NCI-H345 (cell line): ENCODE results near the gene TRAK2.
"Not testable (repeated sequence)": the region's sequence is repeated elsewhere in the genome, so short reads cannot be mapped to it uniquely, and the experiment has no call there.

ENCODE experiments used
- DNase-seq: peaks from one replicate; lab custom pipeline; 2025; lab: John Stamatoyannopoulos, UW

TRAK2 gene

DNA sequence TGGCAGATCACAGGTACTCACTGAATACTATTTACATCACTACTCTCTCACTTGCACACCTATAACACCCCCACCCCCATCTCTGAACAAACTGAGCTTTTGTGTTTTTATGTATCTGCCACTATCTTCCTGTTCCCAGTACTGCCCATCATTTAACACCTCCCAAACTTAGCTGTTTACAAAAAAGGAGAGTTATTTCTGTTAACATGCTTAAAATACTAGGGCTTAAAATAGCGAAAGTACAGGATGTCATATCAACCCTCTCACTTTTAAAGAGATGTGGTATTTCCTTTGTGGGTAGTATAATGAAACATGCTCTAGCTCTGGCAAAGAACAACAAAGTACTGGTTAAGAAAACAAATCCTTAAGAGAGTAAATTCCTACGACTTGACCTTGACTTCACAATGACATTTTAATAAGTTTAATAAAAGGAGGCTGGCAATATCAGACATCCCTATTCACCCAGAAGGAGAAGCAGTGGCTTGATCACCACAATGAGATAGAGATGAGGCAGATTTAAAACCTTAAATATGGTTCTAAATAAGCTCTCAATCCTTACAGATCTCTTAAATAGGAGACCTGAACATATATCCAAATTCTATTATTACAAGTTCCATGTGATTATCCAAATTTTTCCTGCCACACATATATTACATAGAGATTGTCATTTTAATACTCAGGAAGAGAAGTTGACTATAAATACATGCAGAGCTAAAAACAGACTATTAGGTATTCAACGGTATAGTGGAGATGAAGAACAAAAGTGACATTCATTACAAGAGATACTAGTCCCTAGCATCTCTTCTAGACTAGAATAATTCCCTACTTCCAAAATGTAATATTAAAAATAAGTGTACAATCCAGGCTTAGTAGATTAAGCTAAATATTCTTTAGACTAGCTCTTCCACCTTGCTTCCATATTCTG is 36.9 kb downstream of the TRAK2 start:
- DNase-seq = no peak

DNA sequence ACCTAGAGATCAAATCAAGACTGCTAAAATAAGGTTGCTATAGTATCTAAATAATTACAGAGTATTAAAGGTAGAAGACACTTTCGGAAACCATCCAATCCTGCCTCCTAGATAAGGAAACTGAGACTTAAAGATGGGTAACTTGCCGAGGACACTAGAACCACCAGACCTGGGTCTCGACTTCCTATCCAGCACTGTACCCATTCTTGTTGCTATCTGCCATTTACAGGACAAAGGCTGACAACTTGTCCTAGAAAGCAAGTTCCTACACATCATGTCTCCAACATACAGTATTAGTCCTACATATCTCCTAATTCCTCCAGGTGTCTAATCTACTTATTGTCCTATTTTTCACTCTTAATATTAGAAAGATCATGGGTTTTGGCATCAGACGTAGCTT is 37.7 kb downstream of the TRAK2 start:
- DNase-seq = no peak

DNA sequence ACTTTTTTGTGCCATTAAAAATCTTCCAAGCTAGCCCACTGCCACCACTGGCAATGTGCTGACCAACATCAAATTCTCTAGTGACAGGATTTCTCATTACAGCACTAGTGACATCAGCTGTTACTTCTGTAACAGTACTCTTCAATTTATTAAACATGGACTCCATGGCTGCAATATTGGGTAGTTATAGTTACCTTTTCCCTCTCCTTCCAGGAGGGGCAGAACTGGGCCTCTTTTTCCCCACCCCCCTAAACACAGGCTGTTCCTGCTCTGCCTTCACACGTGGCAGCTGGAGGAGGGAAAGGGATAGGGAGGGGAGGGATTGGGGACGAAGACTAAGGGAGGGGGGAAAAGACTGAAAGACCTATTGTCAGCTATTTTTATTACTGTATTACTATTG is 38.1 kb downstream of the TRAK2 start:
- DNase-seq = no peak

DNA sequence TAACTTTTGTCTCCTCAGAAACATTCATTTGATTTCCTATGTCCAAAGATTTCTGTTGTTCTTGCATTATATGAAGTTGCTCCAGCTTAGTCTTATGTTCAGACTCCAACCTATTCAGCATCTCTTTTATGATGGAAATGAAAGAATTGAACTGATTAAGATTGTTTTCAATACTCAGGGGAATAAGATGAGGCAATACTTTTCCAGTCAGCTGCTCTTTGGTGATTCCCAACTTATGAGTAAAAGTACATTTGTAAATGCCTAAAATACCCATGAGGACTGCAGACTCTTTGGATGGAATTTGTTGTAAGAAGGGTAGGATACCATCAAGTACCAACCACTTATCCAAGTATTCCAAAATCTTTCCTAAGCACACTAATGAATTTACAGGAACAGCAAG is 39.8 kb downstream of the TRAK2 start:
- DNase-seq = no peak

DNA sequence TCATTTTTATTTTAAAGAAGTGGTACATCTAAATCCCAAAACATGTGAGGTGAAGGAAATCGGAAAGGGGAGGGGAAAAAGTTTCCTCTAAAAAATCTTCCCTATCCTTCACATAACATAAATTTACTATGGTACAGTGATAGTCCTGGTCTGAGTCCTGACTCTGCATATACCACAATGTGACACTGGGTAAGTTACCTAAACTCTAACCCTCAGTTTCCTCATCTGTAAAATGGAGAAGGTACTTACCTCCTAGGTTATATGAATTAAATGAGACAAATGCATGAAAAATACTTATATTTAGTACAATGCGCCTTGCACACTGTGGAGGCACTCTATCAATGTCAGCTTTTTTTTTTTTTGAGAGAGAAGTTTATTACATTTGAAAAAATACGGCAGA is 42.3 kb downstream of the TRAK2 start:
- no peak for DNase-seq

DNA sequence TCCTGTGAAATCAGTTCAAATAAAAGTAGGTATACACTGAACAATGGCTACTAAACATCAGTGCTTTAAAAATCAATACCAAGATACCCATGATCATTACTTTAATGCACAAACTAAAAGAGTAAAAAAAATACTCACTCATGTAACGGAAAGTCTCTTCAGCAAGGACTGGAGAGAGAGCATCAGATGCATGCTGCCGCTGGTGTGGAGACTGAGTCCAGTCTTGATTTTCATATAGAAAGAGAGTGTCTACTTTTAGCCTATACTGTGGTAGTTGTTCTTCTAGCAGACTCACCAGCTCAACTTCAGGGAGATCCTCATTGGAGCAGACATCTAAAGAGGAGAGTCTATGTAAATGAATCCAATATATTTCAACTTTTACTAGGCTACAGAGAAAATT is 44.0 kb downstream of the TRAK2 start:
- no peak for DNase-seq

DNA sequence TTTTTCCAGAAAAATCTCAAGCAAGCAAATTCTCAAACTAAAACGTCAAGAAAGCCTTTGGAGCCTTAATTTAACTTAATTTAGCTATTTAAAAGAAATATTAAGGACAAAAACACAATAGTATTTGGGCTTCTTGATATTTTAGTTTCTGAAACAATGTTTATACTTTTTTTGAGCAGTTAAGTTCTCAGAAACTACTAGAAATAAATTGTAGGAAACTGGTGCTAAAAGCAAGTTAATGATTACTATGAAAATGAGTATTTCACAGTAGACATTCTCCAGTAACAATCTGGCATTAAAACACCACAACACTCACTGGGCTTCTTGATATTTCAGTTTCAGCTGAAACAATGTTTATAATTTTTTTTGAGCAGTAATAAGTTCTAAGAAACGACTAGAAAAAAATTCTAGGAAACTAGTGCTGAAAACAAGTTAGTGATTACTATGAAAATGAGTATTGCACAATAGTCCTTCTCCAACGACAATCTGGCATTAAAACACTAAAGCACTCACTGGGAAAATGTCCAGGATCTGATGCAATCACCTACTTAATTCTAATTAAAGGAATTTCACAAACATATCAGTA is 45.1 kb downstream of the TRAK2 start:
- no peak for DNase-seq

DNA sequence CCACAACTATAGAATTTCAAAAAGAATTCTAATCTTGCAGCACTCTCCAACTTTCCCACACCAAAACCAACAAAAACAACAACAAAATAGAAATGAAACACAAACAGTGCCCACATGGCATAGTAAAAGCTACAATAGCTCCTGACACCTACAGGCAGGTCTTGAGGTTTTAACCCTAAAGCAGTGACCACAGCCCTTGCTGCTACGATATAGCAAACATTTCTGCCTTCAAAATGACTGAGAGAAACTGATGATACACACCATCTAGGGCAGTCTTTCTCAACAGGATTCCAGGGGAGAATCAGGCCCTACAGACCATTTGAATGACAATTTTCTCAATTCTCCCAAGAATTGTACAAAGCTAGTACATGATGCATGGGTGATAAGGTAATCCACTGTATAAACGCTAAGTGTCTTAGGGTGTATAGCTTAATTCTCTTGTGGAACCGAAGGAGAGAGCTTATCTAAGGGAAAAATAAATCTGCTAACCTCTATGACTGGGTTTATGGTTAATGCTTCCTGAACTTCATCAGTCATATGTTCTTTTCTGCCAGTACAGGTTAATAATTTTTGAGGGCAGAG is 46.5 kb downstream of the TRAK2 start:
- no peak for DNase-seq

DNA sequence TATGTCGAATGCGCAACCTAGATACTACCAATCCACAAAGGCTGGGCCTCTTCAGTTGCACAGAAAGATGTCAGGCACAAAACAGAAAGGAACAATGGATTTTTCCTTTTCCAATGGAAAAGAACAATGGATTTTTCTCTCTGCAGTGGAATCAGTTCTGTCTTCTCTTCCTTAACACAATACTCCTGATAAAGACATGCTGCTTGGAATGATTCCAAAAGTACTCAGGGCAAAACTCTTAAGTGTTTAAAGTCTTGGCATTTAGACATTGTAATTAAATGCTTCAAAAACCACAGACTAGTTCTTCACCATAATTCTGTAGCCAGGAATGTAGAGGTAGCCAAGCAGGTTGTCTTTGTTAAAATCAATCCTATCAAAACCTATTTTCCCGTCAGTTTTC is 47.4 kb downstream of the TRAK2 start:
- DNase-seq = peak; percentile 24

DNA sequence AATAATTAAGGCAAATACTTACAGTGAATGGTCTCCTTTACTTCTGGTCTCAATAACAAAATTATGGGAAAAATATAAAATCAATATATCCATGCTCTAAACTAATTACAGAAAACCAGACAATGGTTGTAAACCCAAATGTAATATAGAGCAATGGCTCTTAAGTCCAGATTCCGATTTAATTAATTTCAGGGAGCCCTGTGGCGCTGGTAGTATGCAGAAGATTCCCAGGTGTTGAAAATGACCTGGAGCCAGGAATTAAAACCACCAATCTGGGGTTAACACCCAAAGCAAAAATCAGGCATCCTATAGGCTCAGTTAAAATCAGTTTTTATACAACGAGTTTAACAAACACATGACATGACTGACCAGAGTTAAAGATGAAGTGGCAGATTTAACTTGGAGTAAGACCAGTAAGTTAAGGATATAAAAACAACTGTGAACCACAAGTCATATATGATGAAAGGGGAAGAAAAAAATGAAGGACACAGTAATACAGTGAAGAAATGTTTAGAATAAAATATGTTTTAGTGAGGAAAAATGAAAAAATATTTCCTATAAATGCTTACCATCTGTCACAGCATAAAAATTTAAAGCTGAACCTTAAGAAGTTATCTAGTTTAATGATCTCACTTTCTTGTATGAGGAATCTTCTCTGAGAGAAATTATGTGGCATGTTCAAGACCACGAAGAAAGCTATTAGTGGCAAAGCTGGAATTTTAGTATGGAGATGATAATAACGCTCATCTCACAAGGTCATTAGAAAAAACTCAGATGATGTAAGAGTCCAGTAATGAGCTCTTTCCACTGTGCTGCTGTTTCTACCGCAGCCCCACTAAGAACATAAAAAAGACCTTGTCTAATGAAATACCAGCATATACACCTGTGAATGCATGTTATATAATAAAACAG is 48.4 kb downstream of the TRAK2 start:
- DNase-seq = no peak

DNA sequence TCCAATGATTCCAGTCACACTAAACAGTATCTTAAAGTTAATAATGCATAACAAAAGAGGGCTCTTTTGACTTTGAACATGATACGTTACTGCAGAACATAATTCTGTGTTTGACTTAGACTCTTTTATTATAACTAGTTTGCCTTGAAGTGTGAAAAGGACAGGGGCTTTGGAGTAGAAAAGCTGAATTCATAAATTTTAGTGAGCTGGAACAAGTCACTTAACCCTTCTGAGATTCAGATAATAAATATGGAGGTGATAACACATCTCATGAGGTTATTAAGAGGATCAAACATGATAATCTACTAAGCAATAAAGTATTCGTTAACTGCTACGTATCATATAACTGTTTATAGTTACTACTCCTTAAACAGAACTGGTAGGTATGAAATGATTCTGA is 49.4 kb downstream of the TRAK2 start:
- no peak for DNase-seq

DNA sequence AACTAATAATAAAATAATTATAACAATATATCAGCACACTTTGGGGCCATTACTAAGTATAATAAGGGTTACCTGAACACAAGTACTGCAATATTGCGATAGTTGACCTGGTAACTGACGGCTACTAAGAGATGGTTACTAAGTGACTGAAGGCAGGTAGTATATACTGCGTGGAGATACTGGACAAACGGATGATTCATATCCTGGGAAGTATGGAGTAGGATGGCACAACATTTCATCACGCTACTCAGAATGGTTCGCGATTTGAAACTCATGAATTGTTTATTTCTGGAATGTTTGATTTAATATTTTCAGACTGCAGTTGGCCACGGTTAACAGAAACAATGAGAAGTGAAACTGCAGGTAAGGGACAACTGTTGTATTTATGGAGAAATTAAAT is 54.7 kb downstream of the TRAK2 start:
- no peak for DNase-seq

DNA sequence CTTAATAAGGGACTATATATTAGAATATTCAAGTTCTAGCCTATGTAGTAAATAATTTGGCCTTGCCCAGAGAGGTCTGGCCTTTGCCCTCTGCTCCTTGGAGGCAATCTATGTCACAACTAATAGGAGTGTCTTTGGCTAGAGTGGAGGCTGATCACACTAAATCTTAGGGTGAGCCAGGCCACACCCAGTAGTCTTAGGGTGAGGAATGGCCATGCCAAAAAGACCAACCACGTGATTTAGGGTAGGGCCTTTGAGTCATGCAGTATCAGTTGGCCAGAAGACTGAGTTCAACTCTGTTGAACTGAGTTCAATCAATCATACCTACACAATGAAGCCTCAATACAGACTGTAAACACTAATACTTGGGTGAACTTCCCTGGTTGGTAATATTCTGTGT is 68.1 kb downstream of the TRAK2 start:
- DNase-seq = no peak

DNA sequence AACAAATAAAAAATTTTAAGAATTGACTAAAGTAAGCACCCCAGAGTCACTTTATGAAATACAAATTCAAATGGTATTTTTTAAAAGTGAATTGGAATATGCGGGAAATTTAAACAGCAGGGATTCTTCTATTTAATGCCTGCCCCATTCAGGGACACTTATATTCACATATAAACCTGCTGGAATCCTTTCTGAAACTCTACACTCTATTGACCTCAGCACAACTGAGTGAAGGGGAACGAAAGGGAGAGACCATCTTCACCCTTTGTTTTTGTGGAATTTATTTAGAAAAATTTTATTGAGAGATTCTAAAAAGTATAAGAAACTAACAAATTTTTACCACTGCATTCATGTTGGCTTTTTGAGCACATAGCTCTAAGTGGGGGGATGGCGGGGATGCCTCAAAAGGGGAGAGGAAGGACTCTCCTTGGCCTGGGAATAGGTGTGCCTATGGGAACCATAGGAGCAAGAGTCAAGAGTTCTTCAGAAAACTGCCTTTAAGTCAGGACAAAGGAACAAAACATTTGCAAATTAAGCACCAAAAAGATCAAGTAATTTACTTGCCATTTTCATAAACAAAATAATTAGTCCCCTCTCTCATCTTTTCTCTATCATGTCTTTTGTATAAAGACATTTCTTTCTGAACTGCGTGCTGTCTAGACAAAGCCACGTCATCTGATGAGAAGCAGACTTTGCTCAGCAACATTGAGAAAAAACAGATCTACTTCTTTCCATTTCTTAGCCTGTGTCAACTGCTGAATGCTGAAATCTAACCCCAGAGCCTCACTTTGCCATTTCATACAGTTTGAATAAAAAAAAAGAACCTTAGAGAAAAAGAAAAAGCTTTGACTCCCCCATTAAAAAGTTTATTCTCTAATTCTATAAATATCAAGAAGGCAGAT is 72.5 kb downstream of the TRAK2 start:
- DNase-seq = no peak

DNA sequence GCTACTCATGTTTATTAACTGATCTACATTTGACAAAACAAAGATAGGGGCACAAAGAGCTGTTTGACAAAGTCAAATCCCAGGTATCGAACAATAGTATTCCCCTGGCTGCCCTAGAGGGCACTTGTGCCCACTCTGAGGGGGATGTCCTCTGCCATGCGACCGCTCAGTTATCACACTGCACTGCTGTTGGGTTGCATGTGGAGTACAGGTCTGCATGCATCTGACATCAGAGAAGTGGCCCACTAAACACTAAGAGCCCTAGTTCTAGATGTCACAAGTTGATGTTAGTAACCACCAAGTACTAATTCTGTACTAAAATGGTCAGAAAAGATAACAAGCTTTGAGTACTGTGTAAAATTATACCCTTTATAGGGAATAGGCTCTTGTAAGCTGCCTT is 74.0 kb downstream of the TRAK2 start:
- DNase-seq = no peak

DNA sequence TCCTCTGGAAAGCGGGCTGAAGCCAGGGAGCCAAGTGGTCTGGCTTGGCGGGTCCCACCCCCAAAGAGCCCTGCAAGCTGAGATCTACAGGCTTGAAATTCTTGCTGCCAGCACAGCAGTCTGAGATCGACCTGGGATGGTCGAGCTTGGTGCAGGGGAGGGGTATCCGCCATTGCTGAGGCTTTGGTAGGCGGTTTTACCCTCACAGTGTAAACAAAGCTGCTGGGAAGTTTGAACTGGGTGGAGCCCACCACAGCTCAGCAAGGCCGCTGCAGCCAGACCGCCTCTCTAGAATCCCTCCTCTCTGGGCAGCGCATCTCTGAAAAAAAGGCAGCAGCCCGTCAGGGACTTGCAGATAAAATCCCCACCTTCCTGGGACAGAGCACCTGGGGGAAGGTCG is 81.5 kb downstream of the TRAK2 start:
- DNase-seq = no peak

DNA sequence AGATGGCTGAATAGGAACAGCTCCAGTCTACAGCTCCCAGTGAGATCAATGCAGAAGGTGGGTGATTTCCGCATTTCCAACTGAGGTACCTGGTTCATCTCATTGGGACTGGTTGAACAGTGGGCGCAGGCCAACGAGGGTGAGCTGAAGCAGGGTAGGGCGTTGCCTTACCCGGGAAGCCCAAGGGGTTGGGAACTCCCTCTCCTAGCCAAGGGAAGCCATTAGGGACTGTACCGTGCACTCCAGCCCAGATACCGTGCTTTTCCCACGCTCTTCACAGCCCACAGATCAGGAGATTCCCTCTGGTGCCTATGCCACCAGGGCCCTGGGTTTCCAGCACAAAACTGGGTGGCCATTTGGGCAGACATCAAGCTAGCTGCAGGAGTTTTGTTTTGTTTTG is 81.9 kb downstream of the TRAK2 start:
- DNase-seq = not testable (repeated sequence)

DNA sequence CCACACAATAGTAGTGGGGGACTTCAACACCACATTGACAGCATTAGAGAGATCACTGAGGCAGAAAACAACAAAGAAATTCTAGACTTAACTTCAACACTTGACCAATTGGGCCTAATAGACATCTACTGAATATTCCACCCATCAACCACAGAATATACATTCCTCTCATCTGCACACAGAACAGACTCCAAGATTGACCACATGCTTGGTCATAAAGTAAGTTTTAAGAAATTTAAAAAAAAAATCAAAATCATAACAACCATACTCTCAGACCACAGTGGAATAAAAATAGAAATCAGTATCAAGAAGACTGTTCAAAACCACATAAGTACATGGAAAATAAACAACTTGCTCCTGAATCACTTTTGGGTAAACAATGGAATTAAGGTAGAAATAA is 85.1 kb downstream of the TRAK2 start:
- DNase-seq = no peak

DNA sequence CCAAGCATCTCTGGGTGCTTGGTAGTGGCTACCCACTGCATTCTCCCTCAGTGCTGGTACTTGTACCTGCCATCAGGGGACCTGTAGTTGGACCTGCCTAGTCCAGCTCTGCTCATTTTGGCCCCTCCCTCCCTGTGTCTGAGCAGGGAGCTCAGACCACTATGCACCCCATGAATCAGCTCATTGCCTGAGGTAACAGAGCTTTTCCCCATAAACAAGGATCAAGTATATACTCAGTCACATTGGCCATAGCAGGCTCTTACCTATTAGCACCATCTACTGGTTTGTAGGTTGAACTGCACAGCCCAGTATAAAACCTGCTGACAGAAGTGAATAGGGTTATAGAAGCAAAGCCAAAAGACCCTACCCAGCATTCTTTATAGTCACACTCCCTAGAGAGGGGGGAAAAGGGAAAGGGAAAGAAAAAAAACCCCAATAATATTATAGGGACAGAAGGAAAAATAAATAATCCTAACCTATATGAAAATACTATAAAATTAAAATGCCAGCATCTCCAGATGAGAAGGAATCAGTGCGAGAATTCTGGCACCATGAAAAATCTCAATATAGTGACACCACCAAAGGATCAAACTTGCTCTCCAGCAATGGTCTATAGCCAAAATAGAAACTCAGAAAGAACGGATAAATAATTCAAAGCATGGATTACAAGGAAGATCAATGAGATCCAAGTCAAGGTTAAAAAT is 87.2 kb downstream of the TRAK2 start:
- no peak for DNase-seq

DNA sequence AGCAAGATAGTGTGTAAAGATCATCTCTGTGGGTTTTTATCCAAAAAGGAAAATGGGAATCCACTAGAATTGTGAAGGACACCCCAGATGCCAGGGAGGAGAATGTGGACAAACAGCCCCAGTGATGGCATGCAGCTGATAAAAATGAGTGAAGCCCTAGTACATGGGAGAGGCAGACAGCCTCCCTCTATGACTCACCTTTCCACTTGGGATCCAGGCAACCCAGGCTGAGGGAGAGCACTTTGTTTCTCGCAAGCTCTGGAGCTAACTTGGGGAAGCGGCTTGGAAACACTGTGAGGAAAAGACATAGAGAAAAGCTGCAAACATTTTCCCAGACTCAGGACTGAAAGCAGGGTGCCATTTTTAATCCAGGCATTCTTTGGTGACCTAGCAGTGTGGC is 88.9 kb downstream of the TRAK2 start:
- DNase-seq = no peak
